Hepatocyte (in vitro differentiated cells): ENCODE data around the gene DHRS12.

Experiments
- CTCF ChIP-seq: fragments of 200-600 bp; sonication (generic); IDR thresholded peaks from 2 replicates; pipeline ENCODE4 v1.5.1; 2016; ENCODE audit warnings: antibody characterized with exemption, mild to moderate bottlenecking; ENCODE audit not compliant: poor library complexity
- EZH2 ChIP-seq: fragments of 200-600 bp; sonication (generic); IDR thresholded peaks from 2 replicates; pipeline ENCODE4 v1.6.1; 2016; ENCODE audit warnings: antibody characterized with exemption, mild to moderate bottlenecking, borderline replicate concordance
- EZH2phosphoT487 ChIP-seq: fragments of 200-600 bp; sonication (generic); IDR thresholded peaks from one replicate; pipeline ENCODE4 v1.6.1; 2018; ENCODE audit warnings: antibody characterized with exemption, mild to moderate bottlenecking, low read depth, moderate library complexity; ENCODE audit not compliant: unreplicated experiment, severe bottlenecking

DNA sequence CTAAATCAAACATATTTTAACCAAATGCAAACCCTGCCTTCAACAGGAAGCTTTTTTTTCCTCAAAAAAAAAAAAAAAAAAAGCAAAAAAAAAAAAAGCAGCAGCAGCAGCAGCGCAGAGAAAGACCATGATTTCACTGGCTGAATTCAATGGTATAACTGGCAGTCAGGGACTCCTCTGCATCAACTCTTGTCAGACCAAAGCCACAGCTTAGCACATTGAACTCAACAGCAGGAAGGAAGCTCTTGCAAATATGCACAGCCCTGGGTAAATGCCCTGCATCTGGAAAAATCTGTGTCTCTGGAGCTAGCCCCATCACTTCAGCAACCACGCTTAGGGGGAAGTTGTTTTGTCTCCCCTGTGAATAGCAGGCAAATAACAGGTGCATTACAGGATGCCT lies 17.6 kb upstream of the DHRS12 start:
- no peak for TF ChIP-seq CTCF
- TF ChIP-seq EZH2: no peak
- no peak for TF ChIP-seq EZH2phosphoT487
